Measurements from ENCODE around the gene VPS35.

Gene VPS35

GRCh38 chr16:46721885-46722284 is 32.9 kb upstream of the VPS35 start:
- TF ChIP-seq CTCF (conservative IDR thresholded peaks at IDR 0.05; ENCODE audit: control insufficient read depth, insufficient read depth, low read depth, low read length): no peak
- H3K4me3 ChIP-seq (ENCODE audit: control insufficient read depth, low read depth, low read length): no peak overlapping the region

GRCh38 chr16:46720619-46721018 is 31.6 kb upstream of the VPS35 start:
- TF ChIP-seq CTCF (conservative IDR thresholded peaks at IDR 0.05; ENCODE audit: control insufficient read depth, insufficient read depth, low read depth, low read length): no peak
- no peak for DNase-seq (ENCODE audit: low read depth)
- no peak overlapping the region for H3K4me3 ChIP-seq (ENCODE audit: control insufficient read depth, low read depth, low read length)

More at GRCh38 chr16:46721885-46722284, 32.9 kb upstream of the VPS35 start:
- no peak for DNase-seq (ENCODE audit: low read depth)

DNA sequence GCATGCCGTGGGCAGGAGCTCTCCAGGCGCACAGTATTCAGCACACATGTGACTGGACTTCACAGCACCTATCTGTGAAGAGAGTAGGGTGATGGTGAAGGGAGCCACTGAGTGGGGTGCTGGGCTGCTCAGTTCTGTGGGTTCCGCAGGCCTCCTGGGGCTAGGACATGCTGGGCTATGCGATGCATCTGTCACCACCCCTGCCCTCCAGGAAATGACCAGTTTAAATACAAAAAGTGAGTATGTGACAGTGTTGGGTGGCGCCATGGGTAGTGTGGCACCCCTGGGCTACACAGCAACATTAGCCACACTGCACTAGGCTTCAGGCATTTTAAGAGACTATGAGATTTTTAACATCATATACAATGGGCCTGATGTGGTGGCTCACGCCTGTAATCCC is 30.6 kb upstream of the VPS35 start:
- no peak for DNase-seq (ENCODE audit: low read depth)
- TF ChIP-seq CTCF (conservative IDR thresholded peaks at IDR 0.05; ENCODE audit: control insufficient read depth, insufficient read depth, low read depth, low read length): no peak
- H3K4me3 ChIP-seq (ENCODE audit: control insufficient read depth, low read depth, low read length): no peak overlapping the region

- no peak for DNase-seq (ENCODE audit: low read depth)
- no peak overlapping the region for H3K4me3 ChIP-seq (ENCODE audit: control insufficient read depth, low read depth, low read length)
- TF ChIP-seq CTCF (conservative IDR thresholded peaks at IDR 0.05; ENCODE audit: control insufficient read depth, insufficient read depth, low read depth, low read length): no peak
Measured at GRCh38 chr16:46718214-46718613, 29.2 kb upstream of the VPS35 start.

GRCh38 chr16:46717692-46718091 is 28.7 kb upstream of the VPS35 start:
- no peak overlapping the region for H3K4me3 ChIP-seq (ENCODE audit: control insufficient read depth, low read depth, low read length)
- TF ChIP-seq CTCF (conservative IDR thresholded peaks at IDR 0.05; ENCODE audit: control insufficient read depth, insufficient read depth, low read depth, low read length): no peak
- no peak for DNase-seq (ENCODE audit: low read depth)

GRCh38 chr16:46715769-46716305 is 26.9 kb upstream of the VPS35 start:
- peak; percentile 14 for DNase-seq (ENCODE audit: low read depth)
- TF ChIP-seq CTCF (conservative IDR thresholded peaks at IDR 0.05; ENCODE audit: control insufficient read depth, insufficient read depth, low read depth, low read length): no peak
- H3K4me3 ChIP-seq (ENCODE audit: control insufficient read depth, low read depth, low read length): no peak overlapping the region

All from fibroblast of mammary gland (primary cell).